ENCODE data around the gene ITGB8. TPM values are rescaled to one million over a fixed set of nuclear protein-coding genes. Genes with fewer than 3 reads are reported as not detected.

The ITGB8 gene
- total RNA-seq, 1 donor: 13.0 TPM

GRCh38 chr7:20331910-20332813 is 1.5 kb downstream of the ITGB8 start:
- peak overlapping the region; percentile 70 for H3K4me3 ChIP-seq (ENCODE audit: low read depth, low read length)
- no peak for TF ChIP-seq CTCF (IDR thresholded peaks at IDR 0.05; ENCODE audit: insufficient read depth, low read depth, low read length)
- no peak for DNase-seq (ENCODE audit: low read depth)

GRCh38 chr7:20338285-20338684 is 7.6 kb downstream of the ITGB8 start:
- no peak overlapping the region for H3K4me3 ChIP-seq (ENCODE audit: low read depth, low read length)
- TF ChIP-seq CTCF (IDR thresholded peaks at IDR 0.05; ENCODE audit: insufficient read depth, low read depth, low read length): no peak
- no peak for DNase-seq (ENCODE audit: low read depth)

- no peak overlapping the region for H3K4me3 ChIP-seq (ENCODE audit: low read depth, low read length)
Observed at GRCh38 chr7:20340839-20341238, 10.1 kb downstream of the ITGB8 start.

GRCh38 chr7:20343205-20343604 is 12.5 kb downstream of the ITGB8 start:
- TF ChIP-seq CTCF (IDR thresholded peaks at IDR 0.05; ENCODE audit: insufficient read depth, low read depth, low read length): peak; percentile 31
- DNase-seq (ENCODE audit: low read depth): no peak
- no peak overlapping the region for H3K4me3 ChIP-seq (ENCODE audit: low read depth, low read length)

More at GRCh38 chr7:20340839-20341238, 10.1 kb downstream of the ITGB8 start:
- DNase-seq (ENCODE audit: low read depth): no peak
- TF ChIP-seq CTCF (IDR thresholded peaks at IDR 0.05; ENCODE audit: insufficient read depth, low read depth, low read length): no peak

DNA sequence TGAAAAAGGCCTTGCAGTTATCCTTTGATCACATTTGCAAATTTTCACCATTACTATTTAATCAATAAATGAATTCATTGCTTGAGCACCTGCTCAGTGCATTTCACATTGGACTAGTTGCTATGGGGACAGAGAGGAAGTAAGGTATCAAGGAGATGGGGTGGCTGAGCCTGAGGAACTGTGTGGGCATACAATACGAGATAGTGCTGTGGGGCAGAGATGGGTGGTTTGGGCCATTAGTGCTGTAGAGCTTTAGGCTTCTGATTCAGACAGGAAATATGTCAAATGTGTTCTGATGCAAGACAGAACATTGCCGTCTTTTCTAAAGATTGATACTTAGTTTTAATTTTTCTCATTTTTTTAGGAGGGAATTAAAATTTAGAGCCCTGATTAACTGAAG is 13.2 kb downstream of the ITGB8 start:
- H3K4me3 ChIP-seq (ENCODE audit: low read depth, low read length): no peak overlapping the region
- TF ChIP-seq CTCF (IDR thresholded peaks at IDR 0.05; ENCODE audit: insufficient read depth, low read depth, low read length): no peak
- DNase-seq (ENCODE audit: low read depth): no peak

- no peak for TF ChIP-seq CTCF (IDR thresholded peaks at IDR 0.05; ENCODE audit: insufficient read depth, low read depth, low read length)
- no peak overlapping the region for H3K4me3 ChIP-seq (ENCODE audit: low read depth, low read length)
- no peak for DNase-seq (ENCODE audit: low read depth)
Observed at GRCh38 chr7:20344396-20344795, 13.7 kb downstream of the ITGB8 start.

All from fibroblast of villous mesenchyme (primary cell).